Mucosa of gallbladder (tissue), 1 donor: Measurements from ENCODE around the gene TACR1. TPM values are rescaled to one million over a fixed set of nuclear protein-coding genes. Genes with fewer than 3 reads are reported as not detected.
"Not testable (repeated sequence)": the region's sequence is repeated elsewhere in the genome, so short reads cannot be mapped to it uniquely, and the experiment has no call there.

Source experiments
- DNase-seq: peaks from one replicate; pipeline ENCODE4 v3.0.0-alpha.2; 2020; ENCODE audit warnings: low spot score
- total RNA-seq: library from RNA; stranded (reverse); gene quantifications from one replicate; pipeline ENCODE4 v1.2.1, GENCODE V29; 2021
- donor health status: DM: no; HTN: no; CAD: no.

The TACR1 gene, protein sequence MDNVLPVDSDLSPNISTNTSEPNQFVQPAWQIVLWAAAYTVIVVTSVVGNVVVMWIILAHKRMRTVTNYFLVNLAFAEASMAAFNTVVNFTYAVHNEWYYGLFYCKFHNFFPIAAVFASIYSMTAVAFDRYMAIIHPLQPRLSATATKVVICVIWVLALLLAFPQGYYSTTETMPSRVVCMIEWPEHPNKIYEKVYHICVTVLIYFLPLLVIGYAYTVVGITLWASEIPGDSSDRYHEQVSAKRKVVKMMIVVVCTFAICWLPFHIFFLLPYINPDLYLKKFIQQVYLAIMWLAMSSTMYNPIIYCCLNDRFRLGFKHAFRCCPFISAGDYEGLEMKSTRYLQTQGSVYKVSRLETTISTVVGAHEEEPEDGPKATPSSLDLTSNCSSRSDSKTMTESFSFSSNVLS
- 0.83 TPM for total RNA-seq

DNA sequence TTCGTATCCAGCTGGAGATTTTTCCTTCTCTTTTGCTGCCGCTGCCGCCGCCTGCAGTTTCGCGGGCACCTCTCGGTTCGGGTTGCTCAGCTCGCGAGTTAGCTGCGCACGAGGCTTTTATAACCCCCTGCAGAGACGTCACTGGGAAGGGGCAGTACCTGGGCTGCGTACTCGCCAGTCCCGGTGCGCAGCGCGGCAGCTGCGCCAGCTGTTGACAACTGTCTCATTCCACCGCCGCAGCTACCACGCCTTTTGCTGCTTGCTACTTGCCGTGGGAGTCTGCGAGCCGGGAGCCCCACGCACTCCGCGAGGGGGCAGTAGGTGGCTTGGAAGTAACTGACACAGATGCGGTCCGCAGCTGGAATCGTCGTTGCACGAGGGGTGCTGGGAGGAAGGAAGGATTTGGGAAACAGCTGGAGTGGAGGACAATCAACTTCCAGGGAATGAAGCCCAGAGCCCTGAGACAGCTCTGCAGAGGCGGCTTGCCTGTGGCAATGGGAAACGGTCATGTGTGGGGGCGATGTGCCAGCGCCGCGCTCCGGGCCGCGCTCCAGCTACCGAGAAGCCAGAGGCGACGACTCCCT is at the start of gene TACR1:
TACR1 (minus strand) TSS at position 93 of the 584 bp plus-strand sequence. CDS start 586 bp downstream, outside the sequence.
- DNase-seq: peak; percentile 61

DNA sequence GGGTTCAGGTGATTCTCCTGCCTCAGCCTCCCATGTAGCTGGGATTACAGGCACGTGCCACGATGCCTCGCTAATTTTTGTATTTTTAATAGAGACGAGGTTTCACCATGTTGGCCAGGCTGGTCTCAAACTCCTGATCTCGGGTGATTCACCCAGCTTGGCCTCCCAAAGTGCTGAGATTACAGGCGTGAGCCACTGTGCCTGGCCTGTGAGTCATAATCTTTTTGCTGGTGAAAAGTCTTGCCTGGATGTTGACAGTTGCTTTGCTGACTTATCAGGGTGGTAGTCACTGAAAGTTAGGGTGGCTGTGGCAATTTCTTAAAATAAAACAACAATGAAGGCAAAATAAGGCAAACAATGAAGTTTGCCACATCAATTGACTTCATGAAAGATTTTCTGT is 49.3 kb upstream of the TACR1 start:
- not testable (repeated sequence) for DNase-seq

DNA sequence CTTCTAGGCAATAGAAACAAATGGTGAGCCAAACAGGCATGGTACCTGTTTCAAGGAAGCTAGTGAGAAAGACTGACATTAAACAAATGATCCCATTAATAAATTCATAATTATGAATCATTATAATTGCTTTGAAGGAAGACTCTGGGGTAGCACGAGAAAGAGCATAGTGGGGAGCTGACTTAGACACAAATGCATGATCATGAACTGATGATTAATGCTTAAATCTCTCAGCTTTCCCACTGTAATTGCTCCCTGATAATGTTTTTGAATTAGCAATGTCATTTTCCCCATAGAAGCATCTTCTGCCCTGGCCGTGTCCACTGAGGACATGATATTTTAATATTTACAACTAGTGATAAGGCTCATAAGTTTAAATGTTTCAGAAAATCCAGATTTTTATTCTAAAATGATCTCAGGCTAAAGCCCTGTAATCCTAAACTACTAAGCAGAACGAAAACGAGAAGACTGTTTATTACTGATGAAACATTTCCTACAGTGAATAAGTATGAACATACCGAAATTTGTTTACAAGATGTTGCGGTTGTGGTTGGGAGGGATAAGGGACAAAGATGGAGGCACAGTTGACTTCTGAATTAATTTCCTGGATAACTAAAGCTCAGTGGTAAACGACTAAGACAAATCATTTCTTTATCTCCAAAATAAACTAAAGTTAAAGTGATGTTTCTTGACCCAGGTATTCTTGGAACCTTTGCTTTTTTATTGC is 47.3 kb upstream of the TACR1 start:
- no peak for DNase-seq

DNA sequence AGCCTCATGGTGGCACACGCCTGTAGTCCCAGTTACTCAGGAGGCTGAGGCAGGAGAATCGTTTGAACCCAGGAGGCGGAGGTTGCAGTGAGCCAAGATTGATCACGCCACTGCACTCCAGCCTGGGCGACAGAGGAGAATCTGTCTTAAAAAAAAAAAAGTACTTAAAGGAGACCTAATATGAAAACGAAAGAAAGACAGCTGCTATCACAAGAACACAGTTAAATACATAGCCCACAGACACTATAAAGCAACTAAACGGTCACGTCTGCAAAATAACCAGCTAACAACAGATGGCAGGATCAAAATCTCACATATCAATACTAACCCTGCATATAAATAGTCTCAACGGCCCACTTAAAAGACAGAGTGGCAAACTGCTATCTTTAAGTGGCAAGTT is 43.9 kb upstream of the TACR1 start:
- DNase-seq: no peak

DNA sequence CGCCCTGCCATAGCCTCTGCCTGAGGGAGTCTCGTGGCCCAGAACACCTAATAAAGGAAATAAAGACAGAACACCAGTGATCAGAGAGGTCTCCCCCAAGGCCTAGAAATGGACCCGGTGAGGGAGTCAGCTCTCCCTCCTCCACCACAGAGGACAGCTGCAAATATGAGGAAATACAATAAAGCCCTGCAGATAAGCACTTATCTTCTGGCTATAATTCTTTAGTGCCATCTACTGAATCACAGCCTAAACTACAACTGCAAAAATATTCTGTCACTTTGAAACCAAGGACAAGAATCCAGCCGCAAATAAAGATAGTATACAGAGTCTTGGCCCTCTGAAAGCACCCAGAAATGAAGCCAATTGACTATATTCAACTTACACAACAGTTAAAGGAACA is 42.4 kb upstream of the TACR1 start:
- DNase-seq: no peak

DNA sequence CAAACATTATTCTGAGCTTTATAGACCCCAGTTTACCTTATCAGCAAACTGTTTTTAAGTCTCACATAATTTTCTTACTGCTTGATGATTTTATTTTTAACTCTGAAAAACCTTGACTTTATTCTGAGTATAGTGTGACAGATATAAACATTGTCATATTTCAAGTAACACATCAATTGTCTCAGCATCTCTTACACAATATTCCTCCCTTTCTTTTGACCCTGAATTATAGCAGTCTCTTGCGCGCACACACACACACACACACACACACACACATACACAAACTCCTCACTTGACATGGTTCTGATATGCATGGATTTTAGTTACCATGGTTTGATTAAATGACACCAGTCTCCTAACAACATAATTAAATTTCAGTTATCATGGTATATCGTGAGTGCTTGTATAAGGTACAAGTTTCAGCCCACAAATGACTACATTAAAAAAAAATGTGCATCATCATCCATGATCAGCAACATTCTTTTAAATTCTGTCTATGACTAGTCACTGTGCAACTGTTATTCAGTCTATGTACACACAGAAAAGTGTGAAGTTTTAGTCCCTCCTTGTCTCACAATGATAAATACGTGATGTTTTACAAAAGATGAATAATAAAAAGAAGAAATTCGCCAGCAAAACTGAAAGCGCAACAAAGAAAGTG is 39.5 kb upstream of the TACR1 start:
- no peak for DNase-seq

DNA sequence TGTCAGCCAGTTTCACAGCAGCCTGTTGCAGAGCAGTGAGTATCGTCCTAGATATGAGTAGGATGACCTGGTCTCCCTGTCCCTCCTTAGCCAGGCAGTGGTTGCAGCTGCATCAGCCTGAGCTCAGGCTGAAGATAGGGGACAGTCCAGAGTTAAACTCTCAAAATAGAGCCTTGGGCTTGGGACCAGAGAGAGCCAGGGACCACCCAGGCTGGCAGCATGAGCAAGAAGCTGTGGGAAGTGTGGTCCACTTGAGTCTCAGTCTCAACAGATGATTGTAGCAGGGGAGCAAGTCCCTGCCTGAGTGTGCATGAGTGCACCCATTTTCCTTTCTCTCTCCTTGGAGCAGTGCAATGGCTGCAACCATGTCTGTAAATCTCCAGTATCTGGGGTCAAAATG is 38.0 kb upstream of the TACR1 start:
- no peak for DNase-seq

DNA sequence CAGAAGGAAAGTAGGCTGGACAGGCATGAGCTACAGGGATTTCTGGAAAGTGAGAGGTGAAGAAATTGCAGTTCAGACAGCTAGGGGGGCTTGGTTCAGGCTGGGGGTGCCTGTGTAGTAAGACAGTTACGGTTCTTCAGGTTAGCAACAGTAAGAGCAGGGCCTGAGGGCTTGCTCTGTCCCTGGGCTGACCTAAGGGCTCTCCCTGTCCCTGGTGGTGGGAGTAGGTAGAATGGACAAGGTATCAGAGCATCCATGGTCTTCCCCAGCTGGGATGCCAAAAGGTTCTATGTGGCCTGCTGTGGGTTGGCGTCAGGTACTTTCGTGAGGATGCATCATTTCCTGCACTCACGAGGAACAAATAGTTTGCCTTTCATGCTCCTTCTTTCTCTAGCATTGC is 34.6 kb upstream of the TACR1 start:
- no peak for DNase-seq

DNA sequence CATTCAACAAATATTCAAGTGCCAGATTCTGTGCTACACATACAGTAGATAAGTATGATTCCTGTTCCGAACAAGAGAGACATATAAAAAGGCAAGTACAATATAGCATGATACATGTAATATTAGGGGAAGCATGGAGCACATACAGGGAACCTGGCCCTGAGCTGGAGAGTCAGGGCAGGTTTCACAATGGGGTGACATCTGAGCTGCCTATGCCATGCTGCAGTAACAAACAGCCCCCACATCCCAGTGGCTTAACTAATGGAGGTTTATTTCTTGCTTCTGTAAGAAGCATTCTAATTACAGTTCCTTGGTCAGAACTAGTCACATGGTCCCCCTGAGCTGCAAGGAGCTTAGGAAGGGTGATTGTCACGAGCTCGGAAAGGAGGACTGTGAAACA is 27.3 kb upstream of the TACR1 start:
- DNase-seq: no peak

DNA sequence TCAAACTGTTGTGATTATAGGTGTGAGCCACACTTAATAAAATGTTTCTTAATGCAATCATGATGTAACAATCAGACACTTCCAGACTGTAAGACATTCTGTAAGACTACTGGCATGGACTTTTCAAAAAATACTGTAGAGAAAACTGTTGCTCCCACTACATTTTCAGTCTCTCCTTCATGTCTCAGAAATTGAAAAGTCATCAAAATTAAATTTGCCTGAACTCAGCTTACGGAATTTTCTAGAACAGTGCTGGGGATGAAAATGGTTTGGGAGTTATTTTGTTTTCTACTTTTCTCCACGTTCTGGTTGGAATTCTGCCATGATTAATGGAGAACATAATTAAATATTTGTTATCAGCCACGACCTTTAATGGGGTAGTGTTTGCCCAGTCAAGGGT is 26.8 kb upstream of the TACR1 start:
- no peak for DNase-seq

DNA sequence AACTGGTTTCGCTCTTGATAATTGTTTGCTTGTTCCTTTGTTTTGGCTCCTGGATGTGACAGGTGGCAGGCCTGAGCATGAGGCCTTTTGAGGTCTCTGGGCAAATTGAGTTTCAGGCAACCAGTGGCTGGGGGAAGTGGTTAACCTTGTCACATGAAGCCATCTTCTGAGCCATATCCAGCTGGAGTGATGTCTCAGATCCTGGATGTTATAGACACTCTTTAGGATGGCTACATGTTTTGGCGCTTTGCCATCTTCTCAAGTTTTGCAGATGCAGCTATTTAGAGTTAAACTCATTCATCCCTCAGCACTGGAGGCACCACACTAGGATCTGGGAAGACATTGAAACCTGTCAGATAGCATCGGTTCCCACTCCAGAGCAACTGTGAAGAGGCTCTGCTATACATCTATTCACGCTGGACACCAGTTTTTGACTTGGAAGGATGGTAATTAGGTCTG is 25.3 kb upstream of the TACR1 start:
- no peak for DNase-seq

DNA sequence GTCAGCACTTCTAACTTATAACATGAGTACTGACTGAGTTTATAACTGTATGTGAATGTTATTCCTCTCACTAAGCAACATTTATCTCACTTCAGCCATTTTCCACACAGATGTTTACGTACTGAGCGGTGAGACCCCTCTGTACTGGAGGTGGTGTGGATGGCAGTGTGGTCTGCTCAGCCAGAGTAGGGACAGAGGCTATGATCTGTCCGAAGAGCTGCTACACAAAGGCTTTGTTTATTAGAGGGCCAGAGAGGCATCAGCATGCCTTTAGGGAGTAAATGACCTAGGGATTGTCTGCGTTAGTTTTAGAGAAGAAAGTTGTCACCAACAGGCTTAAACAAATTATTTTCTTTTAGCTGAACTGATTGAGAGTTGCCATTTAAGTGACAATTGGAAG is 23.2 kb upstream of the TACR1 start:
- no peak for DNase-seq

DNA sequence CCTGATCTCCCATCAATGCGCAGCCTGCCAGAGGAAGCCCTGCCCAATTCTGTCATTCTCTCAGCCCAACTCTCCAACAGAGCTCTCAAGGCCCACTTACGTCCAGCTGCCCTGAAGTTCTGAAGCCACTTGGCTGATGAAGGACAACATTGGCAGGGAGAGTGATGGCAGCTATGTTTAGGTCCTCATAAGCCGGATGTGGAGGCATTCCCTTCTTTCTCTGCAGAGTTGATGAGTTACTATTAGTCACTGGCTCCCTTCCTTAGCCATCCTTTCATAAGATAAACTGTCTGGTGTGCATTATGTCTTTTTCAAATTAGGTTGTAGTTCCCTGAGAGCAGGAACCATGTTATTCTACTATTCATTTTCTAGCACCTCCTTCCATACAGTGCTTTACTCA is 22.5 kb upstream of the TACR1 start:
- no peak for DNase-seq

DNA sequence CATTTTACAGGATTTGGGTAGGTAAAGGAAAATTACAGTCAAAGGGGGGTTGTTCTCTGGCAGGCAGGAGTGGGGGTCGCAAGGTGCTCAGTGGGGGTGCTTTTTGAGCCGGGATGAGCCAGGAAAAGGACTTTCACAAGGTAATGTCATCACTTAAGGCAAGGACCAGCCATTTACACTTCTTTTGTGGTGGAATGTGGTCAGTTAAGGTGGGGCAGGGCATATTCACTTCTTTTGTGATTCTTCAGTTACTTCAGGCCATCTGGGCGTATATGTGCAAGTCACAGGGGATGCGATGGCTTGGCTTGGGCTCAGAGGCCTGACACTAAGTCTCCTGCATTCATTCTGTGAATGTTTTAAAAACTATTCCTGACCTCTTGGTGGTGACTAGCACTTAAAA is 19.9 kb upstream of the TACR1 start:
- DNase-seq: not testable (repeated sequence)

DNA sequence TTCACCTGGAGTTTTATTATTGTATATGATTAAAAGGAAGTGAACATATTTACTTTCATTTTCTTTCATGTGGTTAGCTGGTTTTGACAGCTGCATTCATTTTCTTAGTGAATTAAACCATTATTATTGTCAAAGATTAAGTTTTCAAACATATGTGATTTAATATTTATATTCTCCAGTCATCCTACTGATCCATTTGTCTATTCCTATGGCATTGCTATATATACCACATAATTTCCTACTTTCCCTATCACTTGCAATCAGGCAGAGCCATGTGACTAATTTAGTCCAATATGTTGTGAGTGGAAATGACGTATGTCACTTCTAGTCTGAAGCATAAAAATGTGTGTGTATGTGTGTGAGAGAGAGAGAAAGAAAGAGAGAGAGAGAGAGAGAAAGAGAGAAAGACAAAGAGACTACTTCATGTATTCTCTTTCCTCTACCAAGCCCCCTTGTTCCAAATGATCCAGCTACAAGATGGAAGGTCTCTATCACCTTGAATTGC is 12.0 kb upstream of the TACR1 start:
- DNase-seq: no peak

DNA sequence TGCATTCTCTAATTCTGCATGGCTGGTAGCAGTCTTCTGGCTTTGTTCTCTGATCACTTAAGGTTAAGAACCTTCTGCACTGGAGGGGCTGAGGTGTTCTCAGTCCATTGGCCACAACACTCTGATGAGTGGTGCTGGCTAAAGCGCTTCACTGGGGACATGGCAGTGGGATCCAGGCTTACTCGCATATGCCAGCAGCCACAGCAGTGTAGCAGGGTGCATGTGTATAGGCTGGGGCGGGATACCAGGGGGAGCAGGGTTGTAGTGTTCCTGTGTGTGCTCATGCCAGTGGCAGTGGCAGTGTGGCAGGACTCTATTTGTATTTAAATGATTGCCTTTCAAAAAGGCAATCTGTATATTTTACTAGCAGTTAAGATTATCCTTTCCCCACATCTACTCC is 11.1 kb upstream of the TACR1 start:
- DNase-seq: no peak

DNA sequence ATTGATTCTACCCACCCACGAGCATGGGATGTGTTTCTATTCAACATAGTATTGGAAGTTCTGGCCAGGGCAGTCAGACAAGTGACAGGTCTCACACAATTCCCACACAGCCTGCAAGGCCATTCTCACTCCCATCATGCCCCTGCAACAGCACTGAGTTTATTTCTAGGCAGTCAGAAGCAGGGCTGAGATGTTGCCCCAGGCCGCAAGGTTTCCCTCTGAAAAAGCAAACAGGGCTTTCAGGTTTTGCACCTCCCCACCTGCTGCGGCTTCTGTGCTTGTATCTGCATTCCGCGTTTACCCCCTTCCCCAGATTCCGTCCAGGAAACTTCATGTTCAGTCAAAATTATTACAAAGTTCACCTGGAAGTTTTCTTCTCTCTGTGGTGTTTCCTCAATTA is 9.4 kb upstream of the TACR1 start:
- DNase-seq: no peak

DNA sequence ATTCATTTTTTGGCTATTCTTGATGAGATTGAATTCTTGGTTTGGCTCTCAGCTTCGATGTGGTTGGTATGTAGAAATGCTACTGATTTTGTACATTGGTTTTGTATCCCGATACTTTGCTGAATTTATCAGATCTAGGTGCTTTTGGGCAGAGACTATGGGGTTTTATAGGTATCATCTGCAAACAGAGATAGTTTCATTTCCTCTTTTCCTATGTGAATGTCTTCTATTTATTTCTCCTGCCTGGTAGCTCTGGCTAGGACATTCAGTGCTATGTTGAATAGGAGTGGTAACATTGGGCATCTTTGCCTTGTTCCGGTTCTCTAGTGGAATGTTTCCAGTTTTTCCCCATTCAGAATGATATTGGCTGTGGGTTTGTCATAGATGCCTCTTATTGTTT is 5.5 kb upstream of the TACR1 start:
- DNase-seq: no peak

DNA sequence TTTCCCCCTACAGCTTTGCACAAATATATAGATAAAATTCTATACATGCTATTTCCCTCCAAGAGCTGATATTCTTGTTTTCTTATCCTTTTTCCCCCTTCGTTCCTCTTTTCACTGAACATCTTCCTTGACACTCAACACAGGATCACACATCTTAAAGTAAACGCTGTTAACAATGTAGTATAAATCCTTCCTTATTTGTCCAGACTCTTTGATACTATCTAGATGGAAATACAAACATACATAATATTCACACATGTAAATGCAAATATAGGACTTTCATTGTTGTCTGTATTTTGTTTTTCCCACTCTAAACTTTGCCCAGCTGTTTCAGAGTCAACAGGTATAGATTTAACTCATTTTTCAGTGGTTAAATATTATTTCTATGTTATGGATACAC is 3.0 kb upstream of the TACR1 start:
- no peak for DNase-seq

DNA sequence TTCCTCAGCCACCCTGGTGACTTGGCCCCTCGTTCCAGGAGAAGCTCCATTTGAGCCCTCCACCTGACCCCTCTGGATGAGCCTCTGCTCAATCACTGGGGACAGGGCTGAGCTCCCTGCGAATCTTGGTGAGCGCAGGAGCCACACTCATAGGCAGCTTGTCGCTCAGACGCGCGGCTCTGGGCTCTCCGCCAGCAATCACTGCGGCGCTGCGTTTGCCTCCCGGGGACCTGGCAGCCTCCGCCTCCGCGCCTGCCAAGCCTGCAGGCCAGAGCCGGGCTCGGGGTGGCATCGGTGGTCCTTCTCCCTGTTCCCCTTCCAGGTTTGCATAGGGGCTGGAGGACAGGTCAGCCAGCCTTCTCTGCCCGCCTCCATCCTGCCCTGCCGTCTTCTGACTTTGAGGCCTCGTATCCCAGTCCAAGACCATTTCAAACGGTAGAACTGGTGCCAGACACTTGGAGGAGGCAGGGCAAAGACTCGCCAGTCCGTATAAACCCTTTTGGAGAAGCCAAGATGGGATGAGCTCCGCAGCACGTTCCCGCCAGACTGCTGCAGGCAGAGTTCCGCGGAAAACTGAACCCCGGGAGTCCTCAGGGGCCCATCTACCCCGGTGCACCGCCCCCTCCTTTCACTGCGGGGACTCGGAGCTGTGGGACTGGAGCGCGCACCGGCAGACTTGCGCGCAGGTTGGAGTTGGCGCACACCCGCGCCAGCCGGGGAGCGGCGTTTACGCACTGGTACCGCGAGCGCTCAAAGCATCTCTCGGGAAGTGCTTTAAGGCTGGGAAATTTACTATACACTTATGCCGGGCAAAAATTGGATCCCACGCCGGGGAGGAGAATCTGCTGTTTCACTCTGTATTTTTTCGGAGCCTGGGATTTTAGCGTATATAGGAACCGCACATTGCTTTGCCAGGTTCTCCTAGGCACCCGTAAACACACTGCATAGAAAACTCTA is 1.1 kb upstream of the TACR1 start:
- DNase-seq: peak; percentile 45
